GM21723 (cell line): ENCODE results near the gene RBBP7.

ENCODE experiments used
- ATAC-seq: cut with Tn5 transposase; IDR thresholded peaks from one replicate; pipeline ENCODE4 v1.9.1; 2021; ENCODE audit warnings: mild to moderate bottlenecking, moderate library complexity; ENCODE audit not compliant: unreplicated experiment

RBBP7 gene

DNA sequence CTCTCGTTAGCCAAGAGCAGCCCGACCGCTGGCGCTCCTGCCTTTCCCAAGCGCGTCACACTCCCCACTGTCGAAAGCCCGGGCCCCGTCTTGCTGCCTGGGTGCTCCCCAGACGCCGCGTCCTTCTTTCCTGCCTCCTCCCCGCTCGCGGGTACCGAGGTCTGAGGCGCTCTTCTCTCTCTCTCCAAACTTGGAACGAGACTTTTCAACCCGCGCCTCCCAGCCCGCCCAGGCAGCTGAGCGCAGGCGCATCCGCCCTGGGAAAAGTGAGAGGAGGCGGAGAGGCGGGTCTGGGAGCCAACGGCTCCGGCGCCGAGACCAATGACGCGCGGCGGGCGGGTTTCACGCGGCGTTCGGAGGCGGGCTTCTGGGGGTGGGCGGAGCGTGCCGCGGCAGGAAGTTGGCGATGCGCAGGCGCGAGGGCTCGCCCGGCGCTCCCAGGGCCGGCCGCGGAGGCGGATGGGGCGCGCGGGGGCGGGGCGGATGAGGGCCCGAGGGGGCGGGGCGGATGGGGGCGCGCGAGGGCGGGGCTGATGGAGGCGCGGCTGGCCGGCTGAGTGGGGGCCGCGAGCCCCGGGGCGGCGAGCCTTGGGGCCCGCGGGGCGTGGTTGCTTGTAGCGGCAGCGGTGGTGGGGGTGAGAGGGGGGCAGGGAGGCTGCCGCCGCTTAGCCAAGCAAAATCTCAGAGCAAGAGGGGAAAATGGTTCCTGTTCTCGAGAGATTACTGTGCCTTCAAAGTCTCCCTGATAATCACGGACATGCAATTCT is at the start of gene RBBP7:
Gene RBBP7 (minus strand): TSS at position 268 of the 767 bp plus-strand sequence. CDS start 309 bp downstream, outside the sequence.
- ATAC-seq, result peak; percentile 91

DNA sequence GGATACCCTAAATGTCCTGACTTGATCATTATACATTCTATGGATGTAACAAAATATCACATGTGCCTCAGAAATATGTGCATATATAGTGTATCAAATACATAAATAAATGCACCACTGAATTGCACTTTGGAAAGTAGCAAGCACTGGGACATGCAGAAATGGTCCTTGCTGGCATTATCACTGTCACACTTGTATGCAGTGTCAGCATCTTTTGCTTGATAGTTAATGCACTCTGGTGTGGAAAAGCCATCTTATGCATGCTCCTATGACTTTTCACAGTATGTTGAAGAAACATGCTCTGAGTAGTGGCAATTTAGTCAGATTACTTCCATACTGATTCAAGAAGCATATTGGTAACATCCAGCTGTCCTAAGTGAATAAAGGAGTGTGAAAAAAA is 48.8 kb upstream of the RBBP7 start:
- ATAC-seq, result no peak

GRCh38 chrX:16917120-16917519 is 47.0 kb upstream of the RBBP7 start:
- ATAC-seq, result no peak

GRCh38 chrX:16916561-16916960 is 46.4 kb upstream of the RBBP7 start:
- no peak for ATAC-seq

DNA sequence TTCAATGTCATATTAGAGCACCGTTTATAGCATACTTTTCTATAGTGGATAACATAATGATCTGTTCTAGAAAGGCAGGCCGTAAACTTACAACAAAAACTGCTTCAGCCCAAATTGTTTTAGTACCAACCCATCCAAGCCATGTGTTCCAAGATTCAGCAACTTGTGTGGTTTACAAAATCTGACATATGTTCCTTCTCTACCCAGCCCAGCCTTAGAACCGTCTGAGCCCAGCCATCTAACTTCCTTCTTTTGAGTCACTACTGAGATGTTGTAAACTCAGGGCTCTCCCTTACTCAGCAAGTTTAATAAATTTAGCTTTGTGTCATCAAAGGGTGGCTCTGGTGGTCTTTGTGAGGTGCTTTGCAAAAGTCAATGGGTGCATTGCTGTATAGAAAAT is 43.9 kb upstream of the RBBP7 start:
- ATAC-seq, result no peak

DNA sequence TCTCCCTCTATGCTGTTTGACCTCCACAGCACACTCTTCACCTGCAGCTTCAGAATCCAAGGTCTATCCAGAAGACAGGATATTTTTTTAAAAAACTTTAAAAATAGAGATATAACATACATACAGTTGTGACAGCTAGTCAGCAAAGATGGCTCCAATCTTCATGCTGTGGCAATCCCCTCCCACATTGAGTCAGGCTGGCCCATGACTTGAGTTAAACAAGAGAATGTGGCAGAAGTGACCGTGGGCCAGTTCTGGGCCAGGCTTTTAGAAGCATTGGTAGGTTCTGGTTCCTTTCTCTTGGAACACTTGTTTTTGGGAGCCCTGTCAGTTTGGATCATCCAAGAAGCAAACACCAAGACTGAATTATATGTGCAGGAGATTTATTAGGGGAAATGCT is 40.2 kb upstream of the RBBP7 start:
- ATAC-seq, result no peak

DNA sequence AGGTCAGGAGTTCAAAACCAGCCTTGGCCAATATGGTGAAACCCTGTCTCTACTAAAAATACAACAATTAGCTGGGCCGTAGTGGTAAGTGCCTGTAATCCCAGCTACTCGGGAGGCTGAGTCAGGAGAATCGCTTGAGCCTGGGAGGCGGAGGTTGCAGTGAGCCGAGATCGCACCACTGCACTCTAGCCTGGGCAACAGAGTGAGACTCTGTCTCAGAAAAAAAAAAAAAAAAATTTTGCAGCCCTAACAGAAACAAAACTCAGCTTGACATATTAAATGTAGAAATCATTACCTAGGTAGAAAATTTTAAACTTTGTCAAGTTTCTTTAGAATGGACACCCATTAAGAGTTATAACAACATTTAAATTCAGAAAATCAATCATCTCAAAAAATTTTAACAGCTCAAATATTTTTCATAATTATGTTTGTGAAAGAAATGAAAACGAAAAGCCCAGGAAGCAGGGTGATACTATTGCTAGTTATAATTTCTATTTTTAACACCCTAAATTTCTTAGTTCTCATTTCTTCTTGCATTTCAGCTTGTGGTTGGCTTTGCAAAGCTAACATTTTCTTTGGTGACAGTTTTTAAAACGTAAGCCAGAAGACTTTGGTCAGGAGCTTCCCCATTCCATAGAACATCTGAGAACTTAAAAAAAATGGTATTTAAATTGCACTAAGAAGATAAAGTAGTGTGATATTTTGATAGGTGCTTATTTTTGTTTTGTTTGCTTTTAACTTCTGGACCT is 33.3 kb upstream of the RBBP7 start:
- peak; percentile 81 for ATAC-seq

- ATAC-seq, result no peak
These were observed 27.3 kb upstream of the RBBP7 start for GRCh38 chrX:16897445-16897844.

DNA sequence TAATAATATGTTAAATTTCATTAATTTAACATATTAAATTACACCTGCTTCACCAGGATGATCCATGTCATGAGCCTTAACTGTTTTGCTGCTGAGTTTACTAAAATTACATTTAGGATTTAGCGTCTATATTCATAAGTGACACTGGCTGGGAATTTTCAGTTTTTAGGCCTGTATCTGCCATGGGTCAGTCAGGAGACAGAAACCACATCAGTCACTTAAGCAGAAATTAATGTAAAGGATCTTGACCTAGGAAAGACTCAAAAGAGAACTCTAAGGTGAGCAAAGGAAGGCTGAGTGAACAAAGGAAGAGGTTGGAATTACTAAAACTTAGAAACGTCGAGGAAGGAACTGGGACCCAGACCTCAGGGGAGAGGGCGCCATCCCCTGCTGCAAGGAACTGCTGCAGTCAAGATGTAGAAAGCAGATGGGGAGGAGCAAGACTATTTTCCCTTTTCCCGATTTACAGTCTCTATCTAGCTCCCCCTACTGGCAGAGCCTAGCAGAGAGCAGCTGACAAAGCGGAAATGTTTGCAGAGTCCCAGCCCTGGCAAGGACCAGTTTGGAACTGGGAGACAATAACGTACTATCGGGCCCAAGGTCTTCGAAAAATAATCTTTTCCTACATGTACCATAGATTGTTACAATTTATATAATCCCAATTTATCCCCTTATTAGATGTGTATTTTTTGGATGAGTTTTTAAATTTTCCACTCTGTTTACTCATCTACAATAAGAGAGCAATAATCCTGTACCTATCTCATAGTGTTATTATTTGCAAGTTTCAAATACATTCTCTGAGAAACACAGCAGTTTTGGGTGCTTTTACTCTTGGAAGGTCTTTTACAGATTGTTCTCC is 22.6 kb upstream of the RBBP7 start:
- peak; percentile 94 for ATAC-seq

DNA sequence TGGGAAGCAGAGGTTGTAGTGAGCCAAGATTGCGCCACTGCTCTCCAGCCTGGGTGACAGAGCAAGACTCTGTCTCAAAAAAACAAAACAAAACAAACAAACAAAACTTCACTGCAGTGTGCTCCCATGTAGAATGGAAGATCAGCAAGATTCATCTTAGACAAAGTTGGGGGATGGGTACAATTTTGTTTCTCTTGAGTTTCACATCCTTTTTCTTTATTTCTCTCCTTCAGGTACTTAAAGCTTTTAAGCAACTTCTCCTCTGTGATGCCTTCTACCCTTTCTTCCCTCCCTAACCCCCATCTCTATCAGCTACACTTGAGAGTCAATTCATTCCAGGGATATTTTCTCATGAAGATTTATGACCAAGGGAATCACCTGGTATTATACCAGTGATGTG is 15.5 kb upstream of the RBBP7 start:
- no peak for ATAC-seq

DNA sequence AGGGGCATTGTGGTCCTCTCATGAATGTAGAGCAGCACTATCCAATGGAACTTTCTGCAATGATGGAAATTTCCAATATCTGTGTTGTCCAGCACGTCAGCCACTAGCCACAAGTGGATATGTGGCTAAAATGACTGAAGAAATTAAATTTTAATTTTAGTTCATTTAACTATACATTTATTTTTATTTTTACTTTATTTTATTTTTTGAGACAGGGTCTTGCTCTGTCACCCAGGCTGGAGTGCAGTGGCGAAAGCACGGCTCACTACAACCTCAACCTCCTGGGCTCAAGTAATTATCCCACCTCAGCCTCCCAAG is 13.3 kb upstream of the RBBP7 start:
- ATAC-seq, result no peak

DNA sequence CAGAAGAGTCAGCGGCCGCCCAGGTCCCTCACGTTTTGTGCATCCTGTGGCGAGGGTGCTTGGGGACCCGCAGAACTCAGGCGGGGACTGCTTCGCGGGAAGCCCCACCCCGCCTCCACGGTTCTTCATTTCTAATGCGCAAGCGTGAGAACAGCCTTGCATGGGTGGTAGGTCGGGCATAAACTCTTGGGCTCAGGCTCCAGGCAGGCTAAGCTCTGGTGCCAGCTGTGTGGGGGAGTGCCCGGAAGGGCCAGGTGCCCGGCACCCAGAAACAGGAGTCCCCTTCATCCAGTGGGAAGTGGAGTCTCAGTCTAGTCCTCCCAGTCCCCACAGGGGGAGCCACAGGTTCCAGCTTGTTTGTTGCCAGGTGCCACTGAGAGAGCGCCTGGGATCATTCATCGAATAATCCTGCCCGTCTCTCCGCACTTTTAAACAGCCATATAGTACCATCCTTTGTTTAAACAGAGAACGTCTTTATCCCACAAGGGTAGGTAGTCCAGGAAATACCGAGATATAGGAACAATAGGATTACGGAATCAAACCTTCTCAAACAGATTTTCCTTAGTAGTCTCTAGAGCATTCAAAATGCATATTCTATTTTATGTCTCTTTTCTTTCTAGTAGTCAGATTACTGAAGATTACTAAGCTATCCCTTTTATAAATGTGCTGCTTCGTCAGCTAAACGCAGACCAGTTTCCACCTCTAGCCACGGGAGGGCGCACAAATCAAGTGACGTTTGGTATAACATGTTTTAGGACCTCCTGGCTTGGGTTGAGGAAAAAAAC is 12.7 kb upstream of the RBBP7 start:
- ATAC-seq, result peak; percentile 67

DNA sequence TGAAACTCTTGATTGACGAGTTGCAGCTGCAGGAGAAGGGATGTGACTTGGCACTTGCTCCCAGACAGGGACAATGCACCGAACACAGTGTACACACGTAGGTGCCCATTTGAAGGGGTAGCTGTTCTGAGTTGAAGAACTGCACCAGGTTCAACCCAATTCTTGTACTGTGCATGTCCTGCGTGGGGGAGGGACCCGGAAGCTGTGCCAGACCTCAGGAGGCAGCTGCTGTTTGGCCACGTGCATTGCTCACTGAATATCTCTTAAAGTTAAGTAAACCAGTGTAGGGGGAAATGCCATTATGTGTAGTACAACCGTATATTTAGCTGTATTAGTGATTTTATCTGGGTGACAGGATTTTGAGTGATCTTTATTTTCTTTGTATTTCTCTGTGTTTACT is 12.0 kb upstream of the RBBP7 start:
- no peak for ATAC-seq

- ATAC-seq, result no peak
These were observed 6.5 kb upstream of the RBBP7 start for GRCh38 chrX:16876696-16877095.

- ATAC-seq, result no peak
These were observed 4.4 kb upstream of the RBBP7 start for GRCh38 chrX:16874458-16875095.

DNA sequence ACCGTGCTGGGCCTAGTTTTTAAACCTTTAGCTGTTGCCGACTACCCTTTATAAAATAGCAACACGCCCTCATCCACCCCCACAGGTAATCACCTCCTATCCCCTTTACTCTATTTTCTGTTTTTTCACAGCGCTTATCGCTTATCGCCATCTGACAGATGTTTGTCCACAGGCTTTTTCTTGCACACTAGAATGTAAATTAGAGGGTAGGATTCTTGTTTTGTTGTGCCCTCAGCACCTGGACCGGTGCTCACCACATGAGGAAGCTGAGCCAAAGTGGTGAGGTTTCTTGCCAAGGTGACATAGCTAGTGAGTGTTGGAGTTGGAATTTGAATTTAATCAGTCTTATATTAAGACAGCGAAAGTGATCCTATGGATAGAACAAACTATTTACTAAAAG is 2.9 kb upstream of the RBBP7 start:
- ATAC-seq, result no peak

DNA sequence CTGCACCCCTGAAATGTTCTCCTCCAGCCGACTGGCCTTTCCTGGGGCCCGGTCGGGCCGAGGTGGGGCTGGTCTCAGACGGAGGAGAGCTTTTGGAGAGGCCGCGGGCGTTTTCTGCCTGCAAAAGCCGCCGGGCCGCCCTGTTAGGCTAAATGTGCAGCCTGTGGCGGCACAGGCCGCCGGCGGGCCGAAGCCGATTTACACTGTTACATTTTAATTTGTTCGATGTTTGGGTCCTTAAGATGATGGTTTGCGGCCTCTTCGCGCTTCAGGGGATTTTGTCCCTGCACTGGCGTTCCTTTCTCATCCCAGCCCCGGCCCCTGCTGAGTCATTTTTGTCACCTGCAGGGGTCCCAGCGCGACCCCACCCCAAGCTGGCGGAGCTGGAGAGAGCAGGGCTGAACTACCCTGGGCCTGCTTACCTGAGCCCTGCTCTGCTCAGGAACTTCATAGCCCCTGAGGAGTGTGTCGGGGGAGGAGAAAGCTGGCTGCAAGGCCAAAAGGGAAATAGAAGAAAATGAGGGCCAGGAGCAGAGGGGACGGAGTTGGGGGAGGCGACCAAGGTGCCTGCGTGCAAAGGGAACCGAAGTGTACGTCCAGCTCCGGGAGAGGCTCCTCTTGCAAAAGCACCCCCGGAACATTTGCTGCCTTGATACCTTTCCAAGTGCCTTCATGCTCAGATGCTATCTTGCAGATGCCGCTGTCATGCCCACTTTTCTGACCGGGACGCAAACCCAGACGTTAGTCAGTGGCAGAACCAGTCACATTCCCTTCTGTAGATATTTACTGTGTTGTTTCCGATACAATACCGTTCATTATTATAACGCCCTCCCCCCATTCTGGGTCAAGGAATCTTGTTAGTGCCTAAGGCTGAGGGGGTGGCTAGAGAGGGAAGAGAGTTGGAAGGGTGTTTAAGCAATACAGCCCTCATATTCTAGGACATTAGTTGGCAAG is 977 bp upstream of the RBBP7 start:
- peak; percentile 18 for ATAC-seq

GRCh38 chrX:16869393-16870094 is 618 bp downstream of the RBBP7 start:
- ATAC-seq, result peak; percentile 54

GRCh38 chrX:16868920-16869319 is 1.2 kb downstream of the RBBP7 start:
- no peak for ATAC-seq
